IPS DF 4.7 (cell line): Measurements from ENCODE around the gene TADA2A.
"Not testable (repeated sequence)": the region's sequence is repeated elsewhere in the genome, so short reads cannot be mapped to it uniquely, and the experiment has no call there.

Source experiments
- DNase-seq: peaks from one replicate; pipeline ENCODE4 v3.0.0-alpha.2; 2013; ENCODE audit warnings: low spot score; ENCODE audit errors: extremely low read depth

Gene TADA2A

DNA sequence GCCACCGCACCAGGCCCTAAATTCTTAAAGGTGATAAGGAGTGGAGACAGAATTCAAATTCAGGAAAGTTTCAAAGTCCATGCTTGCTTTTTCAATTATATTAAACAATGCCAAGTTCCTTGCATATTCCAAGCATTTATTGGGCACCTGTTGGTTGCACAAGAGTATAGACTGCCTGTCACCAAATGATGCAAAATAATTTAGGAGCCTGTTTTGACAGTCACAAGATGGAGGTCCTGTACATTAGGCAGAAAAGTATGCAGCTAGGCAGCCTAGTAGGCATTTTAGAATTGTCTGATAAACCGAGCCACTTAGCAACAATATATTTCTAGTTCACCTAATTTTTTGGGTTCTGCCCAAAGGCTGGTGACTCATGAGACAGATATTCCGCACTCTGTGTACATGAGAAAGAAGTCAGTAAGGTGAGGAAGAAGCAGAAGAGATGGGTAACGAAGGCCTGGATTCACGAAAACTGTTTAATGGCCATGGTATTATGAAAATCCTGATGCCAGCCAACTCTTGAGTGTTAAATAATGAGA, 7.4 kb upstream of the TADA2A start:
- DNase-seq, result no peak

DNA sequence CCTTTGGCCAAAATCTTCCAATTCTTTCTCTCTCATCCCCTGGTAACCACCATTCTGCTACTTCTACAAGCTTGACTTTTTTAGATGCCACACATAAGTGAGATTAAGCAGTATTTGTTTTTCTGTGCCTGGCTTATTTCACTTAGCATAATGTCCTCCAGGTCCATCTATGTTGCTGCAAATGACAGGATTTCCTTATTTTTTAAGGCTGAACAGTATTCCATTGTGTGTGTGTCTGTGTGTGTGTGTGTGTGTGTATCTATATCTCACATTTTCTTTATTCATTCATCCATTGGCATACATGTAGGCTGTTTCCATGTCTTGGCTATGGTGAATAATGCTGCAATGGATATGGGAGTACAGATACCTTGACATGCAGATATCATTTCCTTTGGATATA, 6.2 kb upstream of the TADA2A start:
- DNase-seq, result no peak

DNA sequence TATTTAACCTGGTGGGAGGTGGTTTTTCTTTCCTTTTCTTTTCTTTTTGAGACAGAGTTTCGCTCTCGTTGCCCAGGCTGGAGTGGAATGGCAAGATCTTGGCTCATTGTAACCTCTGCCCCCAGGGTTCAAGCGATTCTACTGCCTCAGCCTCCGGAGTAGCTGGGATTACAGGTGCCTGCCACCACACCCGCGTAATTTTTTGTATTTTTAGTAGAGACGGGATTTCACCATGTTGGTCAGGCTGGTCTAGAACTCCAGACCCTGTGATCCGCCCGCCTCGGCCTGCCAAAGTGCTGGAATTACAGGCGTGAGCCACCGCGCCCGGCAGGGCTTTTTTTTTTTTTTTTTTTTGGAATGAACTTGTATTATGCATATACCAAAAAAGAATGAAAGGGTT, 1.2 kb upstream of the TADA2A start:
- DNase-seq, result not testable (repeated sequence)

DNA sequence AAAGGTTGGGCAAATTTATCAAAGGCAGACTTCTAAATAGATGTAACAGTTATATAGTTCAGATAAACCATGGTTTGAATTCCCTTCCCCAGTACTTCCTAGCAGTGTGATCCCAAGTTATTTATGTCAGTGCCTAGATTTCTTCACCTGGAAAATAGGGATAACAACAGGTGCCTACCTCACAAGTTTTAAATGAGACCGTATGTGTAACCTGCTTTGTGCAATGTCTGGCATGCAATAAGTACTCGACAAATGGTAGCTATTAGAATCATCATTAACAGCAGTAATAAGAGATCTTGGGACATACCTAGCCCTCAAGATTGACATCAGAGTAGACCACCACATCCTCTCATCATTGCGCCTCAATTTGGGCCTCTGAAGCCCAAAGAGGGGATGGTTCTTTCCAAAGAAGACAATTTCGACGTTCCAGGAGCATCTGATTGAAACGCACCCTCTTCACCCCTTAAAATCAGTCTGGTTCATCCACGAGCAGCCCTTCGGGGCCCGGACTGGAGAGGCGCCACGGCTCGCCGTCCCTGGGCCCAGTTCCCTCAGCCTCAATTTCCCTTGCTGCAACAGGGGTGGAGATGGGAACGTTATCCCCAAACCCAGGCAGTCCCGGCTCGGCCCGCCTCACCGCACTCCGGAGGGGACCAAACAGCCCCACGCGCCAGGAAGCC, 591 bp upstream of the TADA2A start:
- DNase-seq, result no peak

DNA sequence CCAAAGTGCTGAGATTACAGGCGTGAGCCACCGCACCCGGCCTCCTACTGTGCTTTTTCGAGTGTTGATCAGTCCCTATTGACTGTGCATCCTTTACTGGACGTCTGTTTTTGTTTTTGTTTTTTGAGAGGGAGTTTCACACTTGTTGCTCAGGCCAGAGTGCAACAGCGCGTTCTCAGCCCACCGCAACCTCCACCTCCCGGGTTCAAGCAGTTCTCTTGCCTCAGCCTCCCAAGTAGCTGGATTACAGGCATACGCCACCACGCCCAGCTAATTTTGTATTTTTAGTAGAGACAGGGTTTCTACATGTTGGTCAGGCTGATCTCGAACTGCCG, 1.4 kb downstream of the TADA2A start:
- not testable (repeated sequence) for DNase-seq

DNA sequence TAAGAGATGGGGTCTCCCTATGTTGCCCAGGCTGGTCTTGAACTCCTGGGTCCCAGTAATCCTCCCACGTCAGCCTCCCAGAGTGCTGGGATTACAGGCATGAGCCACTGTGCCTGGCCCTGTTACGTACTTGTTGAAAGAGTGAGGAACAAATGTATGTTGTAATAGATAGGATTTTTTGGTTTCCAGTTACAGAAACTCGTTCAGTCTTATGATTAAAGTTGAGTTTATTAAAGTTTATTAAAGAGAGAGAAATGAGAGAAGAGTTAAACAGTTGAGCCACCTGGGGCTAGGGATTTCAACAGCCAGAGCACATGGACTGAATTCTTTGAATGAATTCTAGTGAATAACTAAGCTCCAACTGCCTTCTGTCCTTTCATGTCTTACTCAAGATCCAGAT, 3.7 kb downstream of the TADA2A start:
- no peak for DNase-seq

DNA sequence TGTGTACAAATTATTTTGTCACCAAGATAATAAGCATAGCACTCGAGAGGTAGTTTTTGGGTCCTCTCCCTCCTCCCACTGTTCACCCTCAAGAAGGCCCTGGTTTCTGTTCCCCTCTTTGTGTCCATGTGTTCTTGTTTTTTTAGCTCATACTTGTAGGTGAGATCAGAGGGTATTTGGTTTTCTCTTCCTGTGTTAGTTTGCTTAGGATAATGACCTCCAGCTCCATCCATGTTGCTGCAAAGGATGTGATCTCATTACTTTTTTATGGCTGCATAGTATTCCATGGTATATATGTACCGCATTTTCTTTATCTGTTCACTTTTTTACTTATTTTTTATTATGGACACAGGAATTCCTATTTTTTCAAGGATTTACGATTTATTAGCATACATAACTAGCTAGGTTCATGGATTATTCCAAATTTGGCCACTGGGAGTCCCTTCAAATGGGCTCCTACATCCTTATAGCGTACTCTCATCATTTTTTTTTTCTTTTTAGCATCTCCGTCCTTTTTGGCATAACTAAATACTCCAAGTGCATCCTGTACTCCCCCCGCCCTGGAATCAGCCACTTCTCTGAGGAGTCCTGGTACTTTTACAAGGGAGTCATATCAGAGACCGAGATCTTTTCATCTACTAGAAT, 7.3 kb downstream of the TADA2A start:
- DNase-seq, result no peak

DNA sequence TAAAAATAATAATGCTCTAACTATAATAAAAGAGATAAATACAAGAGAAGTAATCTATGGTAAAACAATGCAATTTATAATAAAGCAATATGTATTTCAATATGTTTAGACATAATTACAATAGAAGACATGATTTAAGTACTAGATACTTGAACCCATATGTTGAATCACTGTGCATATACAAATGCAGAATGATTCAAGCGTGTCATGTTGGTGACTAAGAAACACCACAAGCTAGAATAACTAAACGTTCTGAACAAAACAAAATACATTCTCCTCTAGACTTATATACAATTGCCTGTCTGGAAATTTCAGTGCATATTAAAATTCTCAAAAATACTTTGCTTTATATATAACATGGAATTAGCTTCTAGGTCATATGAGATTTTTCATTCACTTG, 11.2 kb downstream of the TADA2A start:
- DNase-seq, result no peak

DNA sequence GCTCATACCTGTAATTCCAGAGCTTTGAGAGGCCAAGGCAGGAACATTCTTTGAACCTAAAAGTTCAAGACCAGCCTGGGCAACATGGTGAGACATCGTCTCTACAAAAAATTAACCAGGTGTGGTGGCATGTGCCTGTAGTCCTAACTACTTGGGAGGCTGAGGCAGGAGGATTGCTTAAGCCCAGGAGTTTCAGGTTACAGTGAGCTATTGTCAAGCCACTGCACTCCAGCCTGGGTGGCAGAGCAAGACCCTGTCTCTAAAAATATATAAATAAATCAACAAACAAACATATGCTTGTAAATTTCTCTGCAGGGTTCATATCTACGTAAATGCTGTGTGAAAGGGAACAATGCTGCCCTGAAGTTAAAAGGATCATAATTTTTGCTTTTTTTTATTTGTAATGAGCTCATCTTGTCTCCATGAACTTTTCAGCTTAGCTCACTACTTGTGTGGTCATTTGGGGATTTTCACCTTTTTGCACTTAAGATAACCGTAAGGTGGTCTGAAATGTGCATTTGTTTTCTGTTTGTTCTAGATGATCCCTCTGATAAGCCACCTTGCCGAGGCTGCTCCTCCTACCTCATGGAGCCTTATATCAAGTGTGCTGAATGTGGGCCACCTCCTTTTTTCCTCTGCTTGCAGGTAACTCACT, 16.4 kb downstream of the TADA2A start:
- no peak for DNase-seq

DNA sequence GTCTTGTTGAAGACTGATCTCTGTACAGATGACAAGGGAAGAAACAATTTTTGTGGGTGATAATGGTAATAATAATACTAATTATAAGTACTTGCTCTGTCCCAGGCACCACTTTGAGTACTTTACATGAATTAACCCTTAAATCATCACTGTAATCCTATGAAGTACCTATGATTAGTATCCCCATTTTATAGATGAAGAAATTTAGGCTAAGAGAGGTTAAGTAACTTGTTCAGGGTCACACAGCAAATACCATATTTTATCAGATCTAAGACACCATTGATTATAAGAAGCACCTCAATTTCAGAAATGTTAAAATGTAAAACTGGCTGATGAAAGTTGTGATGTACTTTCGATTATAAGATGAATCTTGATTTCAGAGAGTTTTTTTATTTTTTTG, 18.6 kb downstream of the TADA2A start:
- no peak for DNase-seq

DNA sequence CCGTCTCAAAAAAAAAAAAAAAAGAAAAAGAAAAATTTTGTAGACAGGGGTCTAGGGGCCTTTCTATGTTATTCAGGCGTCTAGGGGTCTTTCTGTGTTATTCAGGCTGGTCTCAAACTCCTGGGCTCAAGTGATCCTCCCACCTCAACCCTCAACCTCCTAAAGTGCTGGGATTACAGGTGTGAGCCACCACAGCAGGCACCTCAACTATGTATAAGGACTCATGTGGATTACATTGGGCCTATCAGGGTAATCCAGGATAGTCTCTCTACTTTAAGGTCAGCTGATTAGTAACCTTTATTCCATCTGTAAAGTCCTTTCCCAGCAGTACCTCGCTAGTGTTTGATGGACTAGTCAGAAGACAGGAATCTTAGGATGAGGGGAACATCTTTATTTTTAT, 22.4 kb downstream of the TADA2A start:
- DNase-seq, result no peak

DNA sequence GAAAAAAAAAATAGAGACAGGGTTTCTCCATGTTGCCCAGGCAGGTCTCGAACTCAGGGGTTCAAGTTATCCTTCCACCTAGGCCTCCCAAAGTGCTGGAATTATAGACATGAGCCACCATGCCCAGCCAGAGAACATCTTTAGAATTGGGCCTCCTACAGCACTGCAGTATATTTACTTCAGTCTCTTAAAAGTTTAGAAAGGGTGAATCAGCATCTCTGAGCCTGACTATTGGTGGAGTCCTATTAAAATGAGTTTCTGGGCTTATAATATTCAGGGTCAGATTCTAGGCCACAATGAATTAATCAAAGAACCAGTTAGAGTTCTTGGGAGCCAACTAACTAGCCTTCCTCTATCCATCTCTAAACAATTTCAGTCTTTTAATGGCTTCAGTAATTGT, 22.8 kb downstream of the TADA2A start:
- DNase-seq, result no peak

DNA sequence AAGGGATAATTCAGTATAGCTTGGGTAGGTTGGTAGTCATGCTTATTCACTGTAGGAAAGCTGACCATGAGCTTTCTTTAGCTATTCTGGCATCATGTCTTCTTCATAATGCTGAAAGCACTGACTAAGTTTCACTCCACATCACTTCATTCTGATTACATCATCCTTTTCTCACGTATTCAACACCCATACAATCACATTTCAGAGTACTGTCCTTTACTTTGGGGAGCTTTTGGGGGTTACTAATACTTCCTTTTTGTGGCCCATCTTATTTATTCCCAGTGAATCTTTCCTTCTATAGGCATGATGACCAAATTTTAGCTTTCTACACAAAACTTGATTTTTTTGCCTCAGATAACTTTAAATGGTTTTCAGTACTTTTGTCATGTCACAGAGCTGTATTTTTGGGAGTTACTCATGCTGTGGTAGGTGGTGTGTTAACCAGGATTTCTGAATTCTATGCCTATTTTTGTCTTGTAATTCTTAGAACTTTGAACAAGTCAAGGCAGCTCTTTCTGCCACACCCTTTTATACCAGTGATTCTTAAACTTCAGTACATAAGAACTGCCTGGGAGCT, 23.5 kb downstream of the TADA2A start:
- no peak for DNase-seq

DNA sequence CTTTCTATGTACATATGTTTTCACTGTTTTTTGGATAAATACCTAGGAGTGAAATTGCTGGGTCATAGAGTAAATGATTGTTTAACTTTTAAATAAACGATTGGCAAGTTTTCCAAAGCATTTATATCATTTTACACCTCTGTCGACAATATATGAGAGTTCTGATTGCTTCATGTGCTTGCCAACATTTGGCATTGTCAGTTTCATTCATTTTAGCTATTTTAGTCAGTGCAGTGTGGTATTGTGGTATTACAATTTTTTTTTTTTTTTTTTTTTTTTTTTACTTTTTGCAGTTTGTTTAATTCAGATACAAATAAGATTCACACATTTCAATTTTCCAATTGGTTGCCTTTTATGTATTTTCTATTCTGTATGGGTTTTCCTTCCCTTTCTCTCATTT, 26.0 kb downstream of the TADA2A start:
- no peak for DNase-seq

DNA sequence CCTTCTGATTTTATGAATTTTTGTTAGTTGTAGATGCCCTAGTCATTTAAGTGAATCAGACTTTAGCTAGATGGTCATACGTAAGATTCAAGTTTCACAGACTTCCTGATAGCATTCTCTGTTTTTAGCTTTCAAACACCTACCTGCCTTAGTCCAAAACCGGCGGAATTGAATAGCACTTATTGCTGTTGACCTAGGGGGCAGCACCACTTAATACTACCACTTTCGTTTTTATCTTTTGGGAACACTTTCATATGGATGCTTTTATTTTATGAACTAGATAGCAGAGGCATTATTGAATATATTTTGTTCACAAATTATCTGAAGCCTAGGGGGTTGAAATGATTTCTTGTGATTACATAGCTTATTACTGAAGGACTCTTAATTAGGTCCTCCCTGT, 31.5 kb downstream of the TADA2A start:
- DNase-seq, result no peak

DNA sequence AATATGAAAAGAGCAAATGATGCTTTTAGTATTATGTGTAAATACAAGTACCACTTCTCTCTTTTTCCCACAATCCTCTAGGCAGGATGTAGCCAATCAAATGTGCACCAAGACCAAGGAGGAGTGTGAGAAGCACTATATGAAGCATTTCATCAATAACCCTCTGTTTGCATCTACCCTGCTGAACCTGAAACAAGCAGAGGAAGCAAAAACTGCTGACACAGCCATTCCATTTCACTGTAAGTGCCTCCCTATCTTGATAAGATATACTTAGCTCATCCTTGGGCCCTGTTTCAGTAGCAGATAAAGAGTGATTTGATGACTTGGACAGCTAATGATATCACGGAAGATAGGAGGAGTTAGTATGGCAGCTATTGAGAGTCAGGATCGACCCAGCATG, 33.7 kb downstream of the TADA2A start:
- no peak for DNase-seq

DNA sequence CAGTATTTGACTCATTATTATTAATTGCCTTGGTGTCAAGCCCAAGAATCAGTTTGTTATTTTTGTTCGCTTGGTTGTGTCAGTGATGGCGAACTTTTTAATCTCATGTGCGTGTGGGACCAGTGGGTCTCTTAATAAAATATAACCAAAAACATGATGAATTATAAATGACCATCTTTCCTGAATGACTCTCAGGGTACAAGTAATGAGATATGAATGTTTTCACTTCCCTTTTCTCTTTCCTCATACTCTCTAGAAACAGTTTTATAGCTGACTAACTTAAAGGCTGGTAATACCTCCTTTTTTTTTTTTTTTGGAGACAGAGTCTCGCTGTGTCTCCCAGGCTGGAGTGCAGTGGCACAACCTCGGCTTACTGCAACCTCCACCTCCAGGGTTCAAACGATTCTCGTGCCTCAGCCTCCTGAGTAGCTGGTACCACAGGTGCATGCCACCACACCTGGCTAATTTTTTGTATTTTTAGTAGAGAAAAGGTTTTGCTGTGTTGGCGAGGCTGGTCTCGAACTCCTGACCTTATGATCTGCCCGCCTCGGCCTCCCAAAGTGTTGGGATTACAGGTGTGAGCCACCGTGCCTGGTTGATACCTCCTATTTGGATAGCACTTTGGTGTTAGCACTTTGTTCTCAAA, 34.8 kb downstream of the TADA2A start:
- DNase-seq, result not testable (repeated sequence)

DNA sequence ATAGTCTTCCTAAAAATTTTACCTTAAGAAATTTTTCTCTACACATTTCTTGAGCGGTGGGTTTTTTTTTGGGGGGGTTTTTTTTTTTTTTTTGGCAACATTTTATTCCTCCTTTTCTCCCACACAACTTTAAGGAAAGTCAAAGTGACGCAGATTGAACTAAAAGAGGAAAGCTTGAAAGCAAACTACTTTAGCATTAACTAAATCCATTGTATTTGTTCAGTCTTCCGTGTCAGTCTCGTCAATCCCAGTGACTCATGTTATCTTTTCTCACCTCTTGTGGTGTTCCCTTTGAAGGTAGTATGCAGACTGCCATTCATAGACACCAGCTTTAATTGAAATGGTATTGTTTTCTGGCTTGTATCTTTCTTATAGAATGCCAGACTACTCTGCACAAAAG, 39.3 kb downstream of the TADA2A start:
- DNase-seq, result no peak

DNA sequence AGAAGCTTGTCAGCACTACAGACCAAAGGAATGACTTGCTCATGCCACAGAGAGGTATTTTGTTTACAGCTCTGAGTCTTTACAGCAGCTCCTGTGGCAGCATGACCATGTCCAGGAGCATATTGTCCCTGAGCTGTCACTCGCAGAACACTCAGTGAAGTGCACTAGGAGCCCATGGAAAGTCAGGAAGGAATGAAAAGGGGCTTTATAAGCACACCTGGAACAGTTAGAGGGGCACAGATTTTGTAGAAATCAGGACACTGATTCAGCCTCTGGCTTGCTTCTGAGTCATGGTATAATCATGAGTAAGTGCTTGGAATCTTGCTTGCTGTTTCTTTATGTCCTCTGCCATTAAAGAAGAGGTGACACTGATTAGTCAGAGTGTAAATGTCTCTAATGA, 41.0 kb downstream of the TADA2A start:
- no peak for DNase-seq

DNA sequence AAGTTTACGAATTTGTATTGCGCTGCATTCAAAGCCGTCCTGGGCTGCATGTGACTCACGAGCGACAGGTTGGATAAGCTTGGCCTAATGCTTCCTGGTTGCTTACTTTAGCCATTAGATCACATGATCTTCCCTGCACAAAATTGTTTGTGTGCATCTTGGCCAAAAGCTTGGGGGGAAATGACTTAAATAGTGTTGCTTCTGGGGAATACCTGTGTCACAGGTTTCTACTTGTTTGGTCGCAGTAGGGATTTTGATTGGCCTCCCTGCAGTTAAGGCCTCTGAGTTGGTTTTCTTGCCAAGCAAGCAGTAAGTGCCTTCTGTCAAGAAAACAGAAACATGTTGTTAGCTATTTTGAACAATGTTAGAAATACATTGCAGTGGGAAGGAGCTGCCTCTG, 43.4 kb downstream of the TADA2A start:
- DNase-seq, result no peak

DNA sequence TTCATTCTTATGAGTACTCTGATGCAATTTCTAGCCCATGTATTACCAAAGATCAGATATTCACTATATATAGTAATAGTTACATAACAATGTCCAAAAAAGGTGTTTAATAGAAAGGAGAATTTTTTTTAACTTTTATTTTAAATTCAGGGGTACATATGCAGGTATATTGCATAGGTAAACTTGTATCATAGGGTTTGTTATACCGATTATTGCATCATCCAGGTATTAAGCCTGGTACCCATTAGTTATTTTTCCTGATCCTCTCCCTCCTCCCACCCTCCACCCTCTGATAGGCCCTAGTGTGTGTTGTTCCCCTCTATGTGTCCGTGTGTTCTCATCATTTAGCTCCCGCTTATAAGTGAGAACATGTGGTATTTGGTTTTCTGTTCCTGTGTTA, 51.1 kb downstream of the TADA2A start:
- not testable (repeated sequence) for DNase-seq

DNA sequence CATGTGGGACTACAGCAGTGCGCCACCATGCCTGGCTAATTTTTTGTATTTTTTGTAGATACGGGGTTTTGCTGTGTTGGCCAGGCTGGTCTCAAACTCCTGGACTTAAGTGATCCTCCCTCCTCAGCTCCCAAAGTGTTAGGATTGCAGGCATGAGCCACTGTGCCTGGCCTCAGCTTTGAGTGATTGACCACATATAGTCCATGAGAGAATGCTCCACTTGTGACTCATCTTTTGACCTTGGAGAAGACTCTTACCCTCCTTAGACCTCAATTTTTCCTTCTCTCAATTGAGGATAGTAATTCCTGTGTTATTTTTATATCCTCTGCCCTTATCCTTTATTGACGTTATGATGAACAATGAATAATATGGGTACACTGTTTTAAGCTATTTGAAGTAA, 52.1 kb downstream of the TADA2A start:
- no peak for DNase-seq
